ENCODE measurements around the gene KLF6. TPM values are rescaled to one million over a fixed set of nuclear protein-coding genes. Genes with fewer than 3 reads are reported as not detected.

The KLF6 gene
- total RNA-seq, 1 donor from 2014 or later: 151 TPM

DNA sequence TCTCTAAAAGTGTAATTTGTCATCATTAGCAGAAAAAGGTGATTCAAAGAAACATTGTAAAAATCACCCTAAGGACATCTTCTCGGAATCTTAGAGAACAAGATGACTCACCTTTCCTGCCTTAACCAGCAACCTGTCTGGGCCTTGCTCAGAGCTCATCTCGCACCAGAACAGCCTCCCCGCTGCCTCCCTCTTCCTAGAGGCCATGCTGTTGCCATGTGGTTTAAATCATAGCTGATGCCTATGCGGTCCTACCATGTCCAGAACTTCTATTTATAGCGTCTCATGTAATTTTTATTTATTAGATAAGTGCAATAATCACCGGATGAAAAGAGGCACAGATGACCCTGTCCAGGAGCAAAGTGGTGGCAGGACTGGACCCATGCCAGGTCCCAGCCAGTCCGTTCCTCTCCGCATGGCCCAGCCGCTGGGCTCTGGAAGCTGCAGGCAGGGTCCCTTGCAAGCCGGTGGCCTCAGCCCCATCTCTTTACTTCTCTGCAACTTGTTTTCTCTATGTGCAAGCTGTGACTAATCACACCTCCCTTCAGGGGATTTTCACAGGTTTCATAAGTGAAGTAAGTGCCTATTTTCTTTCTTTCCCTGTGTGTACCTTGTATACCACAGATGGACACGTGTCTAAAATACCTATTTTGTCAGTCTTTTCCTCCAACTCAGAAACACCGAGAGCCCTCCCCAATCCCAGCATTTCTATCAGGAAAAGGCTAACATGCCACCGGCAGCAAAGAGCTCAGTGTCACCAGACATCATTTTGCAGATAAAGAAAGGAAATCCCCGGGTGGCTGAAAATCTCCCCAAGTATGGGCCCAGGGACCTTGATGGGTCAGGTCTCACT is 27.1 kb downstream of the KLF6 start:
- CTCF ChIA-PET: interaction anchor here (0.9 kb wide), 1 partner anchor 273 kb away, joined by 3 read pairs; no protein-coding TSS in a partner anchor
- H3K9me3 Mint-ChIP-seq: peaks cover 5% of the 10 kb centered on the region
- no peak for TF ChIP-seq CTCF (IDR thresholded peaks at IDR 0.05)
- H3K4me1 Mint-ChIP-seq: peaks cover 76% of the 10 kb centered on the region
- peaks cover 10% of the 10 kb centered on the region for H3K36me3 Mint-ChIP-seq (ENCODE audit: low read depth)
- peak; percentile 60 for ATAC-seq (ENCODE audit: low read depth)
- H3K4me3 Mint-ChIP-seq: peak overlapping the region; percentile 78
- peak overlapping the region; percentile 99 for H3K27ac Mint-ChIP-seq
- no peak for DNase-seq
- no peaks in the 10 kb centered on the region for H3K27me3 Mint-ChIP-seq
- POLR2A ChIA-PET: interaction anchor here (0.5 to 3.2 kb wide), 21 partner anchors 8 to 901 kb away, joined by 3 to 155 read pairs (median 5); partner anchors contain the start of gene KLF6
- intact Hi-C loops (cut with micrococcal nuclease): loop anchor here (1.0 to 10.0 kb wide), 3 partner anchors 15 to 103 kb away; no protein-coding TSS in a partner anchor

DNA sequence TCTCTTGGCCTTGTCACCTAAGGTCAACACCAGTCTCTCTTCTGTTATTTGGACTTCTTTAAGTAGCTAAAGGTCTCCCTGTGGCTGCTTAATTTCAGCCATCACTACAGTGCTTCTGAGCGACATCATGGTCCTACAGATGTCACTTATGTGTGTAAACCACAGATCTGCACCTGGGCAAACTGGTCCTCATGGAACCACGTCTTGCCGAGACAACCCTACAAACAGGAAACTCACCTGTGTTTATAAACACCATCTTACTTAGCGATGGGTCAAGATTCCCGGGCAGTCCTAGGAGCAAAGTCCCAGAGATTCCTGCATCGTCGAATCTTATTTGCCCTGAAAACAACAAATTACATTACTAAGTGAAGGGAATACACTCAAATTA is 27.8 kb downstream of the KLF6 start:
- TF ChIP-seq CTCF (IDR thresholded peaks at IDR 0.05): no peak
- ATAC-seq (ENCODE audit: low read depth) (no peak), DNase-seq (no peak)
- Mint-ChIP-seq H3K4me3 (peak overlapping the region; percentile 78), H3K9me3 (peaks cover 5% of the 10 kb centered on the region), H3K36me3 (ENCODE audit: low read depth) (peaks cover 10% of the 10 kb centered on the region), H3K27ac (peak overlapping the region; percentile 99), H3K4me1 (peaks cover 70% of the 10 kb centered on the region), H3K27me3 (no peaks in the 10 kb centered on the region)
- intact Hi-C loops (cut with micrococcal nuclease): loop anchor here (2.0 to 10.0 kb wide), 2 partner anchors 14 to 102 kb away; no protein-coding TSS in a partner anchor
- CTCF ChIA-PET: no interaction called here
- POLR2A ChIA-PET: interaction anchor here (0.5 to 3.2 kb wide), 16 partner anchors 8 to 902 kb away, joined by 3 to 155 read pairs (median 6); partner anchors contain the start of gene KLF6

GRCh38 chr10:3756360-3756740 is 28.7 kb downstream of the KLF6 start:
- Mint-ChIP-seq H3K4me3 (no peak overlapping the region), H3K4me1 (peaks cover 66% of the 10 kb centered on the region), H3K27me3 (no peaks in the 10 kb centered on the region), H3K36me3 (ENCODE audit: low read depth) (peaks cover 9% of the 10 kb centered on the region), H3K27ac (no peak overlapping the region), H3K9me3 (peaks cover 5% of the 10 kb centered on the region)
- DNase-seq (no peak), ATAC-seq (ENCODE audit: low read depth) (no peak)
- intact Hi-C loops (cut with micrococcal nuclease): loop anchor here (2.0 to 10.0 kb wide), 2 partner anchors 14 to 102 kb away; no protein-coding TSS in a partner anchor
- no peak for TF ChIP-seq CTCF (IDR thresholded peaks at IDR 0.05)
- ChIA-PET CTCF (no interaction called here), POLR2A (interaction anchor here (3.1 to 3.2 kb wide), 2 partner anchors 28 to 29 kb away, joined by 22 to 155 read pairs; partner anchors contain the start of gene KLF6)

- H3K4me1 Mint-ChIP-seq: peaks cover 60% of the 10 kb centered on the region
- ChIA-PET CTCF (no interaction called here), POLR2A (interaction anchor here (0.5 to 3.1 kb wide), 3 partner anchors 15 to 29 kb away, joined by 4 to 22 read pairs (median 8); partner anchors contain the start of gene KLF6)
- intact Hi-C loops (cut with micrococcal nuclease): loop anchor here (2.0 to 10.0 kb wide), 2 partner anchors 13 to 101 kb away; no protein-coding TSS in a partner anchor
- H3K4me3 Mint-ChIP-seq: no peak overlapping the region
- H3K36me3 Mint-ChIP-seq (ENCODE audit: low read depth): peaks cover 2% of the 10 kb centered on the region
- no peak overlapping the region for H3K27ac Mint-ChIP-seq
- H3K27me3 Mint-ChIP-seq: no peaks in the 10 kb centered on the region
- ATAC-seq (ENCODE audit: low read depth): no peak
- TF ChIP-seq CTCF (IDR thresholded peaks at IDR 0.05): no peak
- DNase-seq: no peak
- peaks cover 1% of the 10 kb centered on the region for H3K9me3 Mint-ChIP-seq
These were observed 29.3 kb downstream of the KLF6 start for GRCh38 chr10:3755440-3756359.
